ENCODE results near the gene SEMA3F.

Gene SEMA3F

DNA sequence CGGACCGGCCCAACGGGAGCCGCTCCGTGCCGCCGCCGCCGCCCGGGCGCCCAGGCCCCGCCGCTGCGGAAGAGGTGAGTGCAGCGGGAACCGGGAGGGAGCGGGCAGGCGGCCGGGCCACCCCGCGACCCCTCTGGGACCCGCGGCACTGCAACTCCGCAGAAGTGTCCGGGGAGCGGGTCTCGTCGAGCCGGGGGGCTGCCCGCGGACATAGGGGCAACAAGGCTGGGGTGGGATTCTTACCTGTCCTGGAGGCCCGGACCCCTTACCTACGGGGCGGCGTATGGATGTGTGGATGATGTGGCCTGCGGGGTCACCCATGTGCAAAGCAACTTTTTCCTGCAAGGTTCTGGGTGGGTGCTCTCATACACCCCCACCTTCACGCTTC, 361 bp downstream of the SEMA3F start:
- no peak for DNase-seq (ENCODE audit: low read depth in 3 of 3, low spot score in 1 of 3)

GRCh38 chr3:50155891-50156290, 767 bp downstream of the SEMA3F start:
- DNase-seq (ENCODE audit: low read depth in 3 of 3, low spot score in 1 of 3) = no peak

- DNase-seq (ENCODE audit: low read depth in 3 of 3, low spot score in 1 of 3) = no peak
These were observed 1.7 kb downstream of the SEMA3F start for GRCh38 chr3:50156549-50157493.

GRCh38 chr3:50157827-50158529, 2.9 kb downstream of the SEMA3F start:
- DNase-seq (ENCODE audit: low read depth in 3 of 3, low spot score in 1 of 3) = no peak

DNA sequence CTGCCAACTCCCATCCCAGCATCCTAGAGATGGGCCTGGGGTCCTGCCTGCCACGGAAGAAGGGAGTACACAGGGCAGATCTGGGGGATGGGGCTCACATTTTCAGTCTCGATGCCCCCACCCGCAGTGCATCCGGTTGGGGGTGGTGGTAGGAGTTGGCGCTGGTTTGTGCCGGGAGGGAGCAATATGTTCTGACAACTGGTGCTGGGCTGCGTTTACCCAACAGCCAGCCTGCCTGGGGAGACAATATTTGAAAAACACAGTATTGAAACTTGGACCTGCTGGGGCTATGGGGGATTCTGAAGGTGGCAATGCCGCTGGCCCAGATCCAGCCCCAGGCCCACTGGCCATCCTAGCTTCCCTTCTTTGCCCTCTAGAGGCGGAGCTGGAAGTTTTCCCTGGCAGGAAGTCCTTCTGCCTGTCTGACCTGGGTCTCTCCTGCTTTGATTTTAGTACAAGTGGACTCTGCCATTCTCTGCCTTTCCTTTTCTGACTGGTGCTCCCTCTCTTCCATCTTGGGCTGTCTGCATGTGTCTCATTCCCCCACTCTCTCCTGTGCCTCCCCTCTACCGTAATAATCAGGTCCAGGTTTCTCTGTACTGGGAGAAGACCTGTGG, 3.5 kb downstream of the SEMA3F start:
- no peak for DNase-seq (ENCODE audit: low read depth in 3 of 3, low spot score in 1 of 3)

DNA sequence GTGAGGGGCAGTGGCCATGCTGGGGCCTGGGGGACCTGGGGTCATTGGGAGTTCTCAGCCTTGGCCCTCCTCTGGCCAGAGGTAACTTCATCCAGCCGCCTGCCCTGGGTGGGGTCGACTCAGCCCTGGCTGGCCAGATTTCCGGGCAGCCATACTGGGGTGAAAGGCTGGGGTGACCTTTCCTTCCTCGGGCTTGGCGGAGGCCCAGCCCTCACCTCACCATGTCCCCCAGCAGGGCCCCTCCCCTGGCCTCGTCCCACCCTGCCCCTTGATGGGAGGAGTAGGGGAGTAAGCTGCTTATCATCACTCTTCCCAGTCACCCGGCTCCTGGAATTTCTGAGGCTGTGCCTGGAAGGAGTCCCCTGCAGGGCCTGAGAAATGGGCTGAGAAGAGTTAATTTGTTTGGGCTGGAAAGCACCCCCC, 5.4 kb downstream of the SEMA3F start:
- DNase-seq (ENCODE audit: low read depth in 3 of 3, low spot score in 1 of 3) = no peak

GRCh38 chr3:50161320-50161719, 6.2 kb downstream of the SEMA3F start:
- no peak for DNase-seq (ENCODE audit: low read depth in 3 of 3, low spot score in 1 of 3)

GRCh38 chr3:50162034-50162883, 7.1 kb downstream of the SEMA3F start:
- no peak for DNase-seq (ENCODE audit: low read depth in 3 of 3, low spot score in 1 of 3)

DNA sequence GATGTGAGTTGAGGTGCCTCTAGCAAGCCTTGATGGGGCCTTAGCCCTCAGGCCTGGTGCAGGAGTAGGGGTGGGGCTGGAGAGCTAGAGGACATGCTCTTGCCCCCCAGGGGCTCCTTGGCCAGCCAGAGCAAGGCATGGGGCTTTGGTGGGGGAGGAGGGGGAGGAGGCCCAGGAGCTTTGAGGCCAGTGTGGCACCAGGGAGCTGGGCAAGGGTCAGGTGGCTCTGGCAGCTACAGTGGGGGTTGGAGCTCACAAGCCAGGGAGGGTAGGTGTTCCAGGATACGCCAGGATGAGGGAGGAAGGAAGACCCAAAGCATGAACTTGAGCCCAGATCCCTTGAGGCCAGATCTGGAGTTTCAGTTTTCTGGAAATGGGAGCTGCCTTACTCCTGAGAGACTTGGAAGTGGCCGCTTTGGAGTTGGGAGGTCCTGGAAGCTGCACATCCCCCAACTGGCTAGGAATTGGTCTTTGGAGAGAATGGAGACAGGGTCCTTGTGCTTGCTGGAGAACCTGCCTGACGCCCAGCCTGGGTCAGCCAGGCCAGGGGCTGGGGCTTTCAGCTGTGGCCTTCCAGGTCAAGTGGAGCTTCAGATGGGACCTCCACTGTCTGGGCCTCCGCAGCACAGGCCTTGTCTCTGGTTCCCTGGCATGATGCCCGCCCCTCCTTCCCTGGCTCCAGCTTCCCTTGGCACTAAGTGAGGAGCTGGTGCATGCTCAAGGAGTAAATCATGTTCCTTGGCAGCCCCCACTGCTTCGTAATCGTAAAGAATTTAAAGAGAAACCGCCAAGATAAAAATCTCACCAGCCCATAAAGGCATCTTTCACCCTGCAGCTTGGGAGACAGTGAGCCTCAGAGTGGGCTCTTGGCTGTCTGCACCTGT, 8.7 kb downstream of the SEMA3F start:
- DNase-seq (ENCODE audit: low read depth in 3 of 3, low spot score in 1 of 3) = no peak

- no peak for DNase-seq (ENCODE audit: low read depth in 3 of 3, low spot score in 1 of 3)
These were observed 9.4 kb downstream of the SEMA3F start for GRCh38 chr3:50164481-50164880.

- DNase-seq (ENCODE audit: low read depth in 3 of 3, low spot score in 1 of 3) = no peak
These were observed 10.1 kb downstream of the SEMA3F start for GRCh38 chr3:50164984-50165909.

DNA sequence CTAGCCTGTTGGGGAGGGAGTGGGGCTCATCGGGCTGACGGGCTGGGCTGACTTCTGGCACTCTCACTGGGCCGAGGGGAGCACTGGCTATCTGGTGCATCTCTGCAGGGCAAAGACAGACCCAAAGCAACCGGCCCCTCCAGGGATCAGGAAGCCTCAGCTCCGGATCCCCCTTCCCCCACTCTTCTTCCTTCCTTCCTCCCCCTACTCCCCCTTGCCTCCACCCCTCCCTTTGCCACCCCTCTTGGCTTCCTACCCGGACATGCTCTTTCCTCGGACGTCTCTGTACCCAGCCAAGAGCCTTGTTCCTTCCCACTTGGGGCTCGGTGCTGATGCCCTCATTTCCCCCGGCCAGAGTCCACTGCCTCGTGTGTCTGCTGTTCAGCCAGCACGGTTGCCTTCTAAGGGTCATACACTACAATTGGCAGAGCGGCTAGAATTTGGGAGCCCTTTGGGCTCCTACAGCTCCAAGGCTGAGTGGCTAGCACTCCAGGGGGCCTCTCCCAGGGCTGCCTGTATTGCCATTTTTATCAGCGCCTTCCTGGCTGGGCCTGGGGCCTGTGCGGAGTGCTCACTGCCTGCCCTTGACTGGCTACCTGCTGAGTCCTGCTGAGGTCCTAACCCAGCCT, 10.9 kb downstream of the SEMA3F start:
- no peak for DNase-seq (ENCODE audit: low read depth in 3 of 3, low spot score in 1 of 3)

- DNase-seq (ENCODE audit: low read depth in 3 of 3, low spot score in 1 of 3) = no peak
These were observed 11.5 kb downstream of the SEMA3F start for GRCh38 chr3:50166620-50167019.

- no peak for DNase-seq (ENCODE audit: low read depth in 3 of 3, low spot score in 1 of 3)
These were observed 12.1 kb downstream of the SEMA3F start for GRCh38 chr3:50167069-50167840.

GRCh38 chr3:50167841-50168209, 12.7 kb downstream of the SEMA3F start:
- DNase-seq (ENCODE audit: low read depth in 3 of 3, low spot score in 1 of 3) = no peak

DNA sequence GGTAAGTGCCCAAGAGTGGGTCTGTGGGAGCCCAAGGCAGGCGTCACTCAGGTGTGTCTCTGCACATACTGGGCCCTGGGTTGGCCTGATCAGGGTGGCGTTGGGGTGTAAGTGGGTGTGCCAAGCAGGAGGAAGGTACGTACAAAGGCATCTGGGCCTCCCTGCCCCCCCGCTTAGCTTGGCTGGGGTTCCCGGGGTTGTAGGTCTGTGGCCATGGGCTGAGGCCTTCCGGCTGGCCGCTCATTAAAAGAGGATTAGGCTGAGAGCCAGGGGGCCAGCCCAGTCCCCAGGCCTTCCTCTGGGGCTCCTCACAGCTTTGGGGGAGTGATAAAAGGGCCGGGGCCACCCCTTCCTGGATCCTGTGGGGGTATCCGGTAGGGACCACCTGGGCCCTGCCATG, 13.3 kb downstream of the SEMA3F start:
- no peak for DNase-seq (ENCODE audit: low read depth in 3 of 3, low spot score in 1 of 3)

GRCh38 chr3:50168791-50169190, 13.7 kb downstream of the SEMA3F start:
- no peak for DNase-seq (ENCODE audit: low read depth in 3 of 3, low spot score in 1 of 3)
